Measurements from ENCODE around the gene SASH1. TPM values are rescaled to one million over a fixed set of nuclear protein-coding genes. Genes with fewer than 3 reads are reported as not detected.

The SASH1 gene
- total RNA-seq, 2 donors from 2014 or later = 77.0 to 82.3 TPM

GRCh38 chr6:148593813-148594170, 251.2 kb downstream of the SASH1 start:
- DNase-seq (ENCODE audit: low spot score) = no peak
- Histone ChIP-seq H3K4me1 (ENCODE audit: control insufficient read depth in 1 of 2, low read depth in 2 of 2) (peaks cover 7 to 23% of the 10 kb centered on the region in 2 donors), H3K27me3 (replicated peaks; ENCODE audit: insufficient read depth) (no peaks in the 10 kb centered on the region), H3K4me3 (no peak overlapping the region), H3K36me3 (no peaks in the 10 kb centered on the region), H3K9me3 (no peaks in the 10 kb centered on the region), H3K27ac (no peak overlapping the region)
- TF ChIP-seq CTCF (IDR thresholded peaks at IDR 0.05) = no peak
- no peak for ATAC-seq (ENCODE audit: insufficient number of reproducible peaks, low FRiP score, low read depth)

DNA sequence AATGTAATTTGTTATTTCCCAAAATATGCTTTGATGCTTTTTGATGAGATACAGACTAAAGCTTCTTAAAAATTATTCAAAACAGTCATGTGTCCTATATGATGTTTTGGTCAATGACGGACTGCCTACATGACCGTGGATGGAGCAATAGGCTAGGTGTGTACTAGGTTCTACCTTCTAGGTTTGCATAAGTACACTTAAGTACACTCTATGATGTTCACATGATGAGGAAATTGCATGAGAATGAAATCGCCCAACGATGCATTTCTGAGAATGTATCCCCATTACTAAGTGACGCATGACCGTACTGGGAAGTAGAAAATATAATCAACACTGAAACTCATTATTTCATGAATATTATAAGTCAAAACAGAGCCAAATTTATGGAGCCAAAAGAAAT, 252.9 kb downstream of the SASH1 start:
- Histone ChIP-seq H3K27ac (no peak overlapping the region), H3K27me3 (replicated peaks; ENCODE audit: insufficient read depth) (no peaks in the 10 kb centered on the region), H3K4me1 (ENCODE audit: control insufficient read depth in 1 of 2, low read depth in 2 of 2) (peaks cover 13 to 30% of the 10 kb centered on the region in 2 donors), H3K9me3 (no peaks in the 10 kb centered on the region), H3K36me3 (no peaks in the 10 kb centered on the region), H3K4me3 (no peak overlapping the region)
- DNase-seq (ENCODE audit: low spot score) (no peak), ATAC-seq (ENCODE audit: insufficient number of reproducible peaks, low FRiP score, low read depth) (no peak)
- TF ChIP-seq CTCF (IDR thresholded peaks at IDR 0.05) = no peak

DNA sequence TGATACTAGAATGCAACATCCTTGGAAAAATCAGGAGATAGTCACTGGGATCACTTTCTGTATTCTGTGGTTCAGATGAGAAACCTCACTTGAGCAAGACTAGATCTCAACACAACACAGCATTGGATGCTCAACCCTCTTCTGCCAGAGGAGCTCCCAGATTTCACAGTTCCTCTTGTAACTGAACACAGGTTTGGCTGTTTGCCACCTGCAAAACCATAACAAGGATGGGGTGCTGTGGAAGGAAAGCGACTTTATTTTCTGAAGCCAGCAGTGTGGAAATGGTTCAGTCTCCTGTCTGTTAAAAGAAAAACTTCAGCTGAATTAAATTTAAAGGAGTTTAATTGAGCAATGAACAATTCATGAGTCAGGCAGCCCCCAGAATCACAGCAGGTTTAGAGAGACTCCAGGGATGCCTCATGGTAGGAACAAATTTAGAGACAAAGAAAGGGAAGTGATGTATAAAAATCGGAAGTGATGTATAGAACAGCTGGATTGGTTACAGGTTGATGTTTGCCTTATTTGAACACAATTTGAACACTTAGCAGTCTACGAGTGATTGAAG, 254.3 kb downstream of the SASH1 start:
- no peak for TF ChIP-seq CTCF (IDR thresholded peaks at IDR 0.05)
- DNase-seq (ENCODE audit: low spot score) = no peak
- no peak overlapping the region for H3K27ac ChIP-seq
- H3K9me3 ChIP-seq = no peaks in the 10 kb centered on the region
- ATAC-seq (ENCODE audit: insufficient number of reproducible peaks, low FRiP score, low read depth) = no peak
- H3K4me3 ChIP-seq = no peak overlapping the region
- H3K27me3 ChIP-seq (replicated peaks; ENCODE audit: insufficient read depth) = no peaks in the 10 kb centered on the region
- H3K4me1 ChIP-seq (ENCODE audit: control insufficient read depth in 1 of 2, low read depth in 2 of 2) = peaks cover 13 to 30% of the 10 kb centered on the region in 2 donors
- no peaks in the 10 kb centered on the region for H3K36me3 ChIP-seq

- no peak for ATAC-seq (ENCODE audit: insufficient number of reproducible peaks, low FRiP score, low read depth)
- DNase-seq (ENCODE audit: low spot score) = no peak
- Histone ChIP-seq H3K27ac (no peak overlapping the region), H3K4me1 (ENCODE audit: control insufficient read depth in 1 of 2, low read depth in 2 of 2) (peaks cover 9 to 20% of the 10 kb centered on the region in 2 donors), H3K36me3 (no peaks in the 10 kb centered on the region), H3K27me3 (replicated peaks; ENCODE audit: insufficient read depth) (no peaks in the 10 kb centered on the region), H3K9me3 (no peaks in the 10 kb centered on the region), H3K4me3 (no peak overlapping the region)
- no peak for TF ChIP-seq CTCF (IDR thresholded peaks at IDR 0.05)
These were observed 256.1 kb downstream of the SASH1 start for GRCh38 chr6:148598724-148599123.

DNA sequence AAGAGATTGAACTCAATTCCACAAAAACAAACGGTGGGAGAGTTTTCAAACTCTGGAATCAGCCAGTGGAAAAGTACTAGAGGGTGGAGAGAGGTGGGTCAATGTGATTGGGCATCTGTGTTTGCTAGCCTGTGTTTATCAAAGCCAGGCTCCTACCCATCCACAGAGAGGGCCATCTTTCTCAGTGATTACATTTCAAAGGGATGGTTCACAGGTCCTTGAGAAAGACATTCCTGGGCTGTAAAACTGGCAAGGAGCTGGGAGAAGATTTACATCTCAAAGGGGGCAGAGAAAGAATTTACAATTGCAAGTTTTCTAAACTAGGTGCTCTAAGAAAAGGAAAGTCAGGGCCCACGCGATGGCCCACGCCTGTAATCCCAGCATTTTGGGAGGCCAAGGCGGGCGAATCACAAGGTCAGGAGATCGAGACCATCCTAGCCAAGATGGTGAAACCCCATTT, 257.4 kb downstream of the SASH1 start:
- H3K36me3 ChIP-seq = no peaks in the 10 kb centered on the region
- H3K4me3 ChIP-seq = no peak overlapping the region
- ATAC-seq (ENCODE audit: insufficient number of reproducible peaks, low FRiP score, low read depth) (no peak), DNase-seq (ENCODE audit: low spot score) (no peak)
- H3K4me1 ChIP-seq (ENCODE audit: control insufficient read depth in 1 of 2, low read depth in 2 of 2) = peaks cover 9 to 17% of the 10 kb centered on the region in 2 donors
- H3K9me3 ChIP-seq = no peaks in the 10 kb centered on the region
- no peak overlapping the region for H3K27ac ChIP-seq
- no peaks in the 10 kb centered on the region for H3K27me3 ChIP-seq (replicated peaks; ENCODE audit: insufficient read depth)
- TF ChIP-seq CTCF (IDR thresholded peaks at IDR 0.05) = no peak

All from thoracic aorta (tissue), 2 donors.